HG02571 (cell line): ENCODE data around the gene ADH1B.
"Not testable (repeated sequence)": the region's sequence is repeated elsewhere in the genome, so short reads cannot be mapped to it uniquely, and the experiment has no call there.

ENCODE experiments used
- ATAC-seq: cut with Tn5 transposase; IDR thresholded peaks from one replicate; pipeline ENCODE4 v1.9.1; 2021; ENCODE audit warnings: mild to moderate bottlenecking, moderate library complexity; ENCODE audit not compliant: unreplicated experiment

Gene ADH1B

DNA sequence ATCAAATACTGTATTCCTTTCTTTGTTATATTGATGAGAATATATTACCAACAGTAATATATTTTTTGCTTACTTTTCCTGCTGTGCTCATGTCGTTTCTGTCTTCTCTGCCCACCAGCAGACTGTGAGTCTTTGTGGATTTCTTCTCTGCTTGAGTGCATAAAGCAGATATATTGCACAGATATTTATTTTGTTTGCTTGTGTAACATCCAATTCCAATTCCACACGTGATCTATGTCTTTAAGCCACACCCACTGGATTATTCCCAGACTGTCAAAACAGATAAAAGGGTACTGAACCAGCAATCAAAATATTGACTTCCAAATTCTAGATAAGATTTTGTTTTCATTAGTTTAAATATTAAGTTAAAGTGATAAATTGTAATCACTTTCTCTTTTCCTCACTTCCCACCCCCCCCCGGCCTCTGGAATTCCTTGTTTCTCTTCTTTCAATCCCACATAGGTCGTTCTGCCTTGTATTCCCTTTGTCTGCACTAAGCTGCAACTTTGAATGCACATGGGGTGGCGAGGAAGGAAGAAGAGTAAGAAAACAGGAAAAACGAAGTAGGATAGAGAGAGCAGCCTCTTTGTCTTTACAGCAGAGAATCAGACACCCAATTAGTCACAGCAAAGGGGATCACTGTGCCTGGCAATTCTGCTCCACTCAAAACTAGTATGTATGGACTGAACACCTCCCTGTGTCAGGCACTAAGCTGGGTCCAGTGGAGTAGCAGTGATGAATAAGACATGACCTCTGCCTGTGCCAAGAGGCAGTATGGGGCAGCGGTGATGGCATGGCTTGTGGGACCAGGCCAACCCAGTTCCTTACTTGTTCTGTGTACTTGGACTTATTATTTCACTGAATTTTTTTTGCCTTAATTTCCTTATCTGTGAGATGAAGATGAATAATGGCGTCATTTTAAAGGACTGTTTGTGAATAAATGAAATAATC lies at the start of gene ADH1B:
TSS of gene ADH1B (minus strand) at position 161 of the 951 bp plus-strand sequence. CDS start at position 91, 70 bp downstream.
- ATAC-seq = no peak

DNA sequence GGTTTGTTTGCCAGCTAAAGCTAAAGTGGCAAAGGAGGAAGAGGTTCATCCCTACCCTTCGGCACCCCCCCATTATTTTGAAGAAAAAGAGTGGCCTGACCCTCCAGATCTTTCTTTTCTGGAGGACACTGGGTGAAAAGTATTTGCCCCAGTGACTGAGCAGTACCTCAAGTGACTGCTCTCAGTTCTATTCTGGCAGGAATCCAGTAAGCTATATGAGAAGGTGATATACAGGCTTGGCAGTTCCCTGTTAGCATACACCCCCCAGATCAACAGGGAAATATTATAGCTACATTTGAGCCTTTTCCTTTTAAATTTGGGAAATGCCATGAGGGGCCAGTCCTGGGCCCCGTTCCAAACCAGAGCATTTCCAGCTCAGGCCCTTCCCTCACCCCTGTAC lies 46.6 kb upstream of the ADH1B start:
- not testable (repeated sequence) for ATAC-seq

DNA sequence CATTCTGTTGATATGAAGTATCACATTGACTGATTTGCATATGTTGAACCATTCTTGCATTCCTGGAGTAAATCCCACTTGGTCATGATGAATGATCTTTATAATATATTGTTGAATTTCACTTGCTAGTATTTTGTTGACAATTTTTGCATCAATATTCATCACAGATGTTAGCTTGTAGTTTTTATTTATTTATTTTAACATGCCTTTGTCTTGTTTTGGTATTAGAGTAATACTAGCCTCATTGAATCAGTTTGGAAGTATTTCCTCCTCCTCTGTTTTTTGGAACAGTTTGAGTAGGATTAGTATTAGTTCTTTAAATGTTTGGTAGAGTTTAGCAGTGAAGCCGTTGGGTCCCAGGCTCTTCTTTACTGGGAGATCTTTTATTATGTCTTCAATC lies 45.3 kb upstream of the ADH1B start:
- no peak for ATAC-seq

DNA sequence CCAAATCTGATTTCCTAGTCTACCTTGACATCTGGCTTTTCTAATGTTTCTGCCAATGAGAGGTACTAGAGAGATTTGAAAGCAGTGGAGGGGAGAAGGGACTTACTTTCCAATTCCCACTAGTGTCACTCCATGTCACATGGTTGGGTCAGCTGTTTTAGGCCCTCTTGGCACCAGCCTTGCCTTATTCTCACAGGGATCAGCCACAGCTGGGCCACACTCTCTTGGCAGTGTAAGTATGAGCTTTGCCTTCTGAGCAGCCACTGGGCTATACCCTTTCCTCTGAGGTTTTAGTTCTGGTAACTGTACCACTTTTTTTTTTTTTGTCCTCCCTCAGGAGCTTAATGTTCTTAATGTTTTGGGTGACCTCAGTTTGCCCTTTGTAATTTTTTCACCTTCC lies 41.6 kb upstream of the ADH1B start:
- no peak for ATAC-seq

DNA sequence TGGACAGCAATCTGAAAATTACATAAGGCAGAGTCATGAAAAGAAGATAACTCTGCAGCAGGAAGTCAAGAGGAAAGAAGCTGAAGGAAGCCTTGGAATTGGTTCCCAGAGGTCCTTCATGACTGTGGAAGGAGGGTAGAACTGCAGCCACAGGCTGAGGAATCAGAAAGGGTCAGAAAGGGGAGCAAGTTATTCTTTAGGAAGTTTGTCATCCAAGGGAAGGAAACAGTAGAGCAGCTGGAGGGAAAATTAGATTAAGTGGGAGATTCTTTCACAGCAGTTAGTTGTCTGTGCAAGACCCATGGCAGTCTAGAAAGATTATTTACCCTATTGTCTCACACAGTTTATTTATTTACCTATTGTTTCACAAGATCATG lies 40.7 kb upstream of the ADH1B start:
- no peak for ATAC-seq

DNA sequence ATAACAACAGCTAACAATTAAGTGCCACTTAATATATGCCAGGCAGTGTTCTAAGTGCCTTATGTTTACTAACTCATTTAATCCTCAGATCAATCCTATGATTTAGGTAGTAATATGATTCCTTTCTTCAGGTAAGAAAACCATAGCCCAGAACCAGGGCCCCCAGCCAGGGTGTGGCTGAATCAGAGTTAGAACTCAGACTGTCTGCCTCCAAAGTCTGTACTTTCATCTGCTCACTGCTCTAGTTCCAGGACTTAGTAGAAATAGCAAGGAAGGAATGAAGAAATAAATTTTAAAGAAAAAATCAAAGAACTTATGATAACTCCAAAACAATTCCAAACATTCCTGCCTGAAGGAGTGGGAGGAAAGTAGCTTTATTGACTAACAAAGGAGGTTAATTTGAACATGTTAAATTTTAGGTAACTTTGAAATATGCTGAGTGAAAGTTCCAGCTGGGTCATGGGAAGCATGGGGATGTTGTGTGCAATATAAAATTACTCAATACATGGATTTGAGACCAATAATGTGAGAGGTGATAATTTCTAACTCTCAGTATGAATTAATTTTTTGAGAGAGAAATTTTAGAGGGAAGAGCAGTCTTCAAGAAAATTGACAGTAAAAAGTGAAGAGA lies 40.2 kb upstream of the ADH1B start:
- no peak for ATAC-seq

DNA sequence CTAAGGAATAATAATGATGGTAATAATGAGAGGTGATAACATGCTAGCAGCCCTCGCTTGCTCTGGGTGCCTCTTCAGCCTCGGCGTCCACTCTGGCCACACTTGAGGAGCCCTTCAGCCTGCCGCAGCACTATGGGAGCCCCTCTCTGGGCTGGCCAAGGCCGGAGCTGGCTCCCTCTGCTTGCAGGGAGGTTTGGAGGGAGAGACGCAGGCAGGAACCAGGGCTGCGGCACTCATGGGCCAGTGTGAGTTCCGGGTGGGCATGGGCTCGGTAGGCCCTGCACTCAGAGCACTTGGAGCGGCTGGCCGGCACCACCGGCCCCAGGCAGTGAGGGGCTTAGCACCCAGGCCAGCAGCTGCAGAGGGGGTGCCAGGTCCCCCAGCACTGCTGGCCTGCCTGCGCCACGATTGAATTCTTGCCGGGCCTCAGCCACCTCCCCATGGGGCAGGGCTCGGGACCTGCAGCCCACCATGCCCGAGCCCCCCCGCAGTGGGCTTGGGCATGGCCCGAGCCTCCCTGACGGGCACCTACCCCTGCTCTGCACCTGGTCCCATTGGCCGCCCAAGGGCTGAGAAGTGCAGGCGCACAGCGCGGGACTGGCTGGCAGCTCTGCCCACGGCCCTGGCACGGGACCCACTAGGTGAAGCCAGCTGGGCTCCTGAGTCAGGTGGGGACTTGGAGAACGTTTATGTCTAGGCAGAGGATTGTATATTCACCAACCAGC lies 38.4 kb upstream of the ADH1B start:
- ATAC-seq = no peak

DNA sequence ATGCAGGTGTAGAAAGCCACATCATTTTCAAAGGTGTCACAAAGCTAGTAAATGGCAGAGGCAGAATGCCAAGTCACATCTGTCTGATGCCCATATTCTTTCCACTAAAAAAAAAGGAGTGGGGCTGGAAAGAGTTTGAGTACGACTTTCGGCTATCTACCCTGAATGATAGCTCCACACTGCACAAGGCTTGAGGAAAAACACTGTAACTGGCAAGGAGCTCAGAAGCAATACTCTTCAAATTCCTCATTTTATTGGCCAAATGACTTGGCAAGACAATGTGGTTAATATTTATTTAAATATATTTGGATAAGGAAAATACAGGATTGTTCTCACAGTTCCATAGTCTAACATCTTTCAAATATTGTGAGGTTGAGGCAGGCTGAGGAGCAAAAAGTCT lies 36.7 kb upstream of the ADH1B start:
- no peak for ATAC-seq

DNA sequence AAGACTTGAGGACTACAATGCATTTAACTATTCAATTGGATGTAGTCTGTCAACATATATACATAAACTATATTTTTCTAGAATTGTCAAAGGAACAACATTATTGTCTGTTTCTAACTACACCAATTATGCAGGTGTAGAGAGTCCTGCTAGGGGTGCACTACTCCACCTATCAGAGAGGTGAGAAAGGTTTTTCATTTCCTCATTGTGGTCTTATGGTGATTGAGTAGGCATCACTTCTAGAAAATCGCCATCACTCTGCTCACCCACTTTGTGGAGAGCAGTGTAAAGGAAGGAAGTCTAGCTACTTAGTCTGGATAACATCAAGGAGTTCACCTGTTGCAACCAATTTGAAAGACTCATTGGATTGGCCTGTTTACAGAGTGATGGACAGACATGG lies 35.8 kb upstream of the ADH1B start:
- ATAC-seq = no peak

DNA sequence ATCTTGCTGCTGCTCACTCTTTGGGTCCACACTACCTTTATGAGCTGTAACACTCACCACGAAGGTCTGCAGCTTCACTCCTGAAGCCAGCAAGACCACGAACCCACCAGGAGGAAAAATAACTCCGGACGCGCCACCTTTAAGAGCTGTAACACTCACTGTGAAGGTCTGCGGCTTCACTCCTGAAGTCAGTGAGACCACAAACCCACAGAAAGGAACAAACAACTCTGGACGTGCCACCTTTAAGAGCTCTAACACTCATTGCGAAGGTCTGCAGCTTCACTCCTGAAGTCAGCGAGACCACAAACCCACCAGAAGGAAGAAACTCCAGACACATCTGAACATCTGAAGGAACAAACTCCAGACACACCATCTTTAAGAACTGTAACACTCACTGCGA lies 34.9 kb upstream of the ADH1B start:
- not testable (repeated sequence) for ATAC-seq

DNA sequence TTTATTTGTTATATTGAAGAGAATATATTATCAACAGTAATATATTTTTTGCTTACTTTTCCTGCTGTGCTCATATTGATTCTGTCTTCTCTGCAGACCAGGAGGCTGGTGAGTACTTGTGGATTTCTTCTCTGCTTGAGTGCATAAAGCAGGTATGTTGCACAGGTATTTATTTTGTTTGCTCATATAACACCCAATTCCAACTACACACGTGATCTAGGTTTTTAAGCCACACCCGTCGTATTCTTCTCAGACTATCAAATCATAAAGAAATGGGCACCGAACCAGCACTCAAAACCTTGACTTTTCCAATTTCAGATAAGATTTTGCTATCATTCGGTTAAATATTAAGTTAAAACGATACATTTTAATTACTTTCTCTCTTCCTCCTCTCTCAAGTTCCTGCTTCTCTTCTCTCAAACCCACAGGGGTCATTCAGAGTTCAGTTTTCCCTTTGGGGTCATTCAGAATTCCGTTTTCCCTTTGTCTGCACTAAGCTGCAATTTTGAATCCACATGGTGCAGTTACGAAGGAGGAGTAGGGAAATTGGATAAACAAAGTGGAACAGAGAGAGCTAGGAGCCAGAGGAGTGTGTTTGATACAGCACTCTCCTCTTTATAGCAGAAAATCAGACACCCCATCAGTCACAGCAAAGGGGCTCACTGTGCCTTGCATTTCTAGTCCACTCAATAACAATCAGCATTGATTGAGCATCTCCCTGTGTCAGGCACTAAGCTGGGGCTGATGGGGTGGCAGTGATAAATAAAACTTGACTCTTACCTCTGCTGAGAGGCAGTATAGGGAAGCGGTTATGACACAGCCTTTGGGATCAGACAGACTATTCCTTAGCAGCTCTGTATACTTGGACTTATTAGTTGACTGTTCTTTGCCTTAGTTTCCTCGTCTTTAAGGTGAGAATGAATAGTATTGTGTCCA lies 31.7 kb upstream of the ADH1B start, which contains the start of gene ADH1C:
TSS of gene ADH1C (minus strand) at position 145 of the 936 bp plus-strand sequence. CDS start at position 74, 71 bp downstream.
- no peak for ATAC-seq

DNA sequence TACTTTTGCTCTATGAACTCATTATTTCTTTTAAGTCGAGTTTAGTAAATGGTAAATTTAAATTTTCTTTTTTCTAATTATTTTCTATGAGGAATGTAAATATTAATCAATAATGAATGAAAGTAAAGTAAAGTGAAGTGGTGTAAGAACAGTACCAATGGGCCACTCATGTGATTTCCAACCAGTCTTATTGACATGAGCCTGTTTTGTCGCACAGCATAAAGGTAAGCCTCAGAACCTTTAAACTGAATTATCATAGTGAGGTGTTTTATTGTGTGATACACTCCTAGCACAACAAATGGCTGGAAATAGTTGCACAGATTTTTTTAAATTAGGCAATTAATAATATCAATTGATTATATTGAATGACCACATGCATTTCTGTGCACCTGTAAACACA lies 30.3 kb upstream of the ADH1B start:
- no peak for ATAC-seq

DNA sequence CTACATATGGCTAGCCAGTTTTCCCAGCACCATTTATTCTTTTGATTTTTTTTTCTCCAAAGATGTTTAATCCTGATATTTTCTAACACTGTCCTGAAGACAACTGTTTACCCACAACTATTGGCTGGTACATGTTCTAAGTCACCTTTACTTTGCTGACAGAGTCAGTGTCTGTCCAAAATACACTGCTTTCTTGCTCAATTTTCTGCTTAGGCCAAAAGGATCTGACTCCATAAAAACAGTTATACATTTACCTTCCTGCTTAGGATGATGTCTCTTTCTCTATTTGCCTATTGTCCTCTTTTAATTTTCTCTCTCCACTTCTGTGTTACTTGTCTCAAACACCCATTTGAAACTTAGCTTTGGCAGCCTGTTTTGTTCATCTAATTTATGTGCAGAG lies 28.1 kb upstream of the ADH1B start:
- ATAC-seq = no peak

DNA sequence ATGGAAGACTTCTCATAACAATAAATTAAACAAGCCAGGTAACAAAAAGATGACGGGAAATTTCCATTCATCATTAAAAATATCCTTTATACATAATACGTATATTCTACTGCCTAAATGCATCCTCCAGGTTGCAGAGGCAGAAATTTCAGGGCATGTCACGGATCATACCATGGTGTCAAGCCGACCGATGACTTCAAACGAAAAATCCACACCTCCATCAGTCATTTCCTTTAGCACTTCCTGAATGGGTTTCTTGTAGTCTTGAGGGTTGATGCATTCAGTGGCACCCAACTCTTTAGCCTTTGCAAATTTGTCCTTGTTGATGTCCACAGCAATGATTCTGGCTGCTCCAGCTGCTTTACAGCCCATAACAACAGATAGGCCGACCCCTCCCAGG lies 21.4 kb upstream of the ADH1B start:
- ATAC-seq = not testable (repeated sequence)

DNA sequence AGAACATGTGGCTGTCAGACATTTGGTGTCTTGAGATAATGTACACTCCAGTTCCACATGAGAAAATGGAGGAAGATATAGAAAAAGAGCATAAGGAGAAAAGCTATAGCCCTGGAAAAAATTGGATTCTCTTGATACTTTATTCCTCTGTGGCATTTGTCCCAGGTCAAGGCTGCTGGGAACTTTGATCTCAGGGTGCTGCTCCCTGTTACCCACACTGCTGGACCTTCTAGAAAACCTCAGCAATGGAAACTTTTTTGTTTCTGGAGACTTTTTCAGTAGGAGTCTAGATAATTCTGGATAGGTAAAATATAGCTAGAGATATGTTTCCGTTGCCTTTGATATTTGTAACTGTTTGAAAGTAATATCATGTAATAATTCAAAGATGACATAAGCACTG lies 20.2 kb upstream of the ADH1B start:
- no peak for ATAC-seq

DNA sequence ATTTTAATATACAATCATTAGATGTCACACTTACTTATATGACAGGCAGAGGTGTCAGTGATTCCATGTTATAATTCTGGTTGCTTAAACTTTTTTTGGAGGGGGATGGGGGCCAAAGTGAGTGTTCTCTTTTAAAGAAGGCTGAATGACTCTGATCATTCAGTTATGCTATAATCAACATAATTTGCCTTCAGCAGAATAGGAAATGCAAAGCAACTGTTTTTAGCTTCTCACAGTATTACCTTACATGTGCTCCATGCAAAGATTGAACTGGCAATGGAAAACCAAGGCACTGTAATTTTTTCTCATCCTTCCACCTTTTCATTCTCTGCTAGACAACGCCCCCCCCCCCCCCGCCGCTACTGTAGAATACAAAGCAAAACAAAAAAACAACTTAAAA lies 18.0 kb upstream of the ADH1B start:
- ATAC-seq = no peak

DNA sequence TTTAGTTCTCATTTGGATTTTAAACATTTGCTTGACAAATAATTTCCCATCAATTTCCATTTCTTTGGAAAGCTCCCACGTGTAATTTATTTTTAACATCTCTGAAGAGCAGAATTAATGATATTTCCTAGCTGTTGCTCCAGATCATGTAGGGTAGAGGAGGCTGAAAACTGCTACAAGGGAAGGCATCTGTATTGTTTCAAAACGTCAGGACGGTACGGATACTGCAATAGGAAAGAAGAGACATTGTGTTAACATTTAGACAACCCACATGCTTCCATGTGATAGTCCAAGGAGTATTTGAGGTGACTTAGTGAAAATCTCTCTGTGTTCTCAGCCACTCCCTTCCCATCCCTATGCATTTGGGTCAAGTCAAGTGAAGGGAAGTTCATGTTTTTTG lies 15.4 kb upstream of the ADH1B start:
- no peak for ATAC-seq

DNA sequence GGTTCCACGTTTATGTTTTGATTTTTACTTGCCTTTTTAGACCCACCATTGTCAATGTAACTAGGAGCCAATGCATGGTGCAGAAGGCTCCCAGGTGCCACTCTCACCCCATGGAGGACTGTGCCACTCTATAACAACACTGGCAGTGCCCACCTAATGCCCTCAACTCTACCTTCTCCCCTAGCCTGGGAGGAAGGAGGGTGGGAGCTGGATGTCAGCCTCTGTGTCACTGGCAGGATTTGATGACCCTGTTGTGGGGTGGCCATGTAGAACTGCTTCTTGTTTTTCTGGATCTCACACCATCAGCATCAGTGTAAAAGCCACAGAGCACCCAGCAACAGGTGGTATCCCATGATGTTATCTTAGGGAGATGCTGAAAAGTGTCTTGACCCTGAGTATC lies 13.7 kb upstream of the ADH1B start:
- ATAC-seq = no peak

DNA sequence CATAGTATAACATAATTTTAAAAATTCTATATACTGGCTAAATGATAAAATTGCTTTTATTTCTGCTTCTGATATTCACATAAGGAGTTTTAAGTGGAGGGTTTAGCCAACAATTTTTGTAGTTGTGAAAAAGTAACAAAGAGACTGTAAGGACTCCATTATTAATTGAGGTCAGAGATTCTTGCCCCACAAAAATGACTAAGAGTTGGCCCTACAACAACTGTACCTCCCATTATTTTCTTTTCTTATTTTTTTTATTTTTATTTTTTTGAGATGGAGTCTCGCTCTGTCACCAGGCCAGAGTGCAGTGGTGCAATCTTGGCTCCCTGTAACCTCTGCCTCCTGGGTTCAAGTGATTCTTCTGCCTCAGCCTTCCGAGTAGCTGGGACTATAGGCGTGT lies 9.4 kb upstream of the ADH1B start:
- no peak for ATAC-seq

DNA sequence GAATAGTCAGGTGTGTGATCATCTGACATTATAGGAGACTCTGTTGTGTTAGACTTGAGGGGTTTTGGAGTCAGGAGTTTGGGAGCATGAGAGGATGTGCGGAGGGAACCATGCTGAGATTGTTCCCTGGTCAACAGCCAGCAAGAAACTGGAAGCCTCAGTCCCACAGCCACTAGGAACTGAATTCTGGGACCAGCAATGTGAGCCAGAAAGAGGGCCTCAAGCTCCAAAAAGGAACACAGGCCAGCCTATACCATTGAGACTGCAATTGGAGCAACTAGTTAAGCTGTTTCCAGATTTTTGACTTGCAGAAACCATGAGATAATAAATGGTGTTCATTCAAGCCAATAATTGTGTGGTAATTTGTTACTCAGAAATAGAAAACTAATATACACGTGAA lies 8.7 kb upstream of the ADH1B start:
- ATAC-seq = no peak

DNA sequence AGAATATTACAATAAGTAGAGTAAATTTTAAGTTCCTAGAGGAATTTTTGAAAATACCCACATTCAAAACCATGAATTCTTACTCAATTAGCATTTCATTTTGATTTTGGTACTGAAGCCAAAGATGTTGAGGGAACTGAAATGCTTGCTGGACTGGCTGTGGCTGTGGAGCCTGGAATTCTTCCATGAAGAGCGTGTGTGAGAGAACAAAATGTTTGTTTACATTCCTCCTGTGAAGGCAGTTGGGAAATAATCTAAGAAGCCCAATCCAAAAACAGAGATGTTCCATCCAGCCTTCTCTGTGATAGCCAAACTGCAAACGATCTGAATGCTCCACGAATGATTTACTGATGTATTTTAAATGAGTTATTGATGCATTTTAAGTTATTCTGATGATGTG lies 3.8 kb upstream of the ADH1B start:
- ATAC-seq = no peak
